HUES48 (cell line): ENCODE measurements around the gene ADCY5.

Source experiments
- H3K27ac ChIP-seq: one replicate; pipeline ENCODE4 v1.7.0; 2013; ENCODE audit warnings: low read depth, low read length, inconsistent platforms
- H3K27me3 ChIP-seq: 2 replicates; pipeline ENCODE4 v1.6.1; 2013; ENCODE audit warnings: mild to moderate bottlenecking, low read length; ENCODE audit not compliant: control insufficient read depth, insufficient read depth
- H3K36me3 ChIP-seq: 2 replicates; pipeline ENCODE4 v1.6.1; 2013; ENCODE audit warnings: low read length; ENCODE audit not compliant: control insufficient read depth, insufficient read depth
- H3K4me1 ChIP-seq: 2 replicates; pipeline ENCODE4 v1.6.1; 2013; ENCODE audit warnings: mild to moderate bottlenecking, low read length; ENCODE audit not compliant: control insufficient read depth, insufficient read depth
- H3K4me3 ChIP-seq: 2 replicates; pipeline ENCODE4 v1.5.1; 2013; ENCODE audit warnings: mild to moderate bottlenecking, low read depth, low read length
- H3K9ac ChIP-seq: 2 replicates; pipeline ENCODE4 v1.6.1; 2013; ENCODE audit warnings: mild to moderate bottlenecking, low read depth, low read length, moderate library complexity
- H3K9me3 ChIP-seq: 2 replicates; pipeline ENCODE4 v1.6.1; 2013; ENCODE audit warnings: low read length; ENCODE audit not compliant: control insufficient read depth, insufficient read depth

The ADCY5 gene

GRCh38 chr3:123353850-123354233 is 95.0 kb downstream of the ADCY5 start:
- Histone ChIP-seq H3K27me3 (peaks cover 3% of the 10 kb centered on the region; the same call in 1 of the 2 replicates), H3K4me1 (no peaks in the 10 kb centered on the region), H3K27ac (no peak overlapping the region), H3K9me3 (no peaks in the 10 kb centered on the region), H3K36me3 (no peaks in the 10 kb centered on the region), H3K4me3 (no peak overlapping the region), H3K9ac (no peak overlapping the region)

GRCh38 chr3:123353227-123353849 is 95.6 kb downstream of the ADCY5 start:
- Histone ChIP-seq H3K9me3 (no peaks in the 10 kb centered on the region), H3K36me3 (no peaks in the 10 kb centered on the region), H3K27me3 (peaks cover 4% of the 10 kb centered on the region; the same call in 1 of the 2 replicates), H3K4me1 (no peaks in the 10 kb centered on the region), H3K27ac (no peak overlapping the region), H3K4me3 (no peak overlapping the region), H3K9ac (no peak overlapping the region)

- Histone ChIP-seq H3K4me1 (no peaks in the 10 kb centered on the region), H3K27me3 (peaks cover 4% of the 10 kb centered on the region; the same call in 1 of the 2 replicates), H3K9me3 (no peaks in the 10 kb centered on the region), H3K4me3 (no peak overlapping the region), H3K9ac (no peak overlapping the region), H3K36me3 (no peaks in the 10 kb centered on the region), H3K27ac (no peak overlapping the region)
Measured at GRCh38 chr3:123352134-123352554, 96.7 kb downstream of the ADCY5 start.

- Histone ChIP-seq H3K27ac (no peak overlapping the region), H3K9me3 (no peaks in the 10 kb centered on the region), H3K4me3 (no peak overlapping the region), H3K9ac (no peak overlapping the region), H3K4me1 (no peaks in the 10 kb centered on the region), H3K27me3 (peaks cover 4% of the 10 kb centered on the region; the same call in 1 of the 2 replicates), H3K36me3 (no peaks in the 10 kb centered on the region)
Measured at GRCh38 chr3:123351501-123351900, 97.4 kb downstream of the ADCY5 start.

- Histone ChIP-seq H3K36me3 (no peaks in the 10 kb centered on the region), H3K4me3 (no peak overlapping the region), H3K9me3 (no peaks in the 10 kb centered on the region), H3K4me1 (no peaks in the 10 kb centered on the region), H3K9ac (no peak overlapping the region), H3K27me3 (peaks cover 4% of the 10 kb centered on the region; the same call in 1 of the 2 replicates), H3K27ac (no peak overlapping the region)
Measured at GRCh38 chr3:123350971-123351370, 97.9 kb downstream of the ADCY5 start.

- no peaks in the 10 kb centered on the region for H3K36me3 ChIP-seq
- no peak overlapping the region for H3K4me3 ChIP-seq
- H3K27me3 ChIP-seq, result peaks cover 4% of the 10 kb centered on the region; the same call in 1 of the 2 replicates
- peaks cover 4% of the 10 kb centered on the region for H3K4me1 ChIP-seq
- no peak overlapping the region for H3K27ac ChIP-seq
- H3K9me3 ChIP-seq, result no peaks in the 10 kb centered on the region
- H3K9ac ChIP-seq, result no peak overlapping the region
Measured at GRCh38 chr3:123349566-123350435, 99.1 kb downstream of the ADCY5 start.

GRCh38 chr3:123349201-123349535 is 99.7 kb downstream of the ADCY5 start:
- no peaks in the 10 kb centered on the region for H3K9me3 ChIP-seq
- no peak overlapping the region for H3K27ac ChIP-seq
- no peak overlapping the region for H3K4me3 ChIP-seq
- peaks cover 11% of the 10 kb centered on the region for H3K4me1 ChIP-seq
- peaks cover 4% of the 10 kb centered on the region; the same call in 1 of the 2 replicates for H3K27me3 ChIP-seq
- H3K36me3 ChIP-seq, result no peaks in the 10 kb centered on the region
- no peak overlapping the region for H3K9ac ChIP-seq

- H3K27ac ChIP-seq, result no peak overlapping the region
- H3K4me3 ChIP-seq, result no peak overlapping the region
- no peak overlapping the region for H3K9ac ChIP-seq
- no peaks in the 10 kb centered on the region for H3K9me3 ChIP-seq
- peaks cover 11% of the 10 kb centered on the region for H3K4me1 ChIP-seq
- no peaks in the 10 kb centered on the region for H3K36me3 ChIP-seq
- H3K27me3 ChIP-seq, result peaks cover 4% of the 10 kb centered on the region; the same call in 1 of the 2 replicates
Measured at GRCh38 chr3:123348471-123349200, 100.3 kb downstream of the ADCY5 start.

GRCh38 chr3:123347691-123348264 is 101.1 kb downstream of the ADCY5 start:
- Histone ChIP-seq H3K4me1 (peaks cover 11% of the 10 kb centered on the region), H3K27ac (no peak overlapping the region), H3K36me3 (no peaks in the 10 kb centered on the region), H3K9me3 (no peaks in the 10 kb centered on the region), H3K4me3 (no peak overlapping the region), H3K27me3 (peaks cover 4% of the 10 kb centered on the region; the same call in 1 of the 2 replicates), H3K9ac (no peak overlapping the region)

- Histone ChIP-seq H3K4me1 (peaks cover 11% of the 10 kb centered on the region), H3K27ac (no peak overlapping the region)
Measured at GRCh38 chr3:123347205-123347604, 101.7 kb downstream of the ADCY5 start.

More at GRCh38 chr3:123347205-123347604, 101.7 kb downstream of the ADCY5 start:
- Histone ChIP-seq H3K9ac (no peak overlapping the region), H3K4me3 (no peak overlapping the region), H3K36me3 (no peaks in the 10 kb centered on the region), H3K27me3 (peaks cover 4% of the 10 kb centered on the region; the same call in 1 of the 2 replicates), H3K9me3 (no peaks in the 10 kb centered on the region)
